Brain pericyte (primary cell): ENCODE results near the gene ASXL3.

Source experiments
- DNase-seq: peaks from one replicate; pipeline ENCODE4 v3.0.0-alpha.2; 2012; ENCODE audit warnings: low read depth, low spot score

The ASXL3 gene

DNA sequence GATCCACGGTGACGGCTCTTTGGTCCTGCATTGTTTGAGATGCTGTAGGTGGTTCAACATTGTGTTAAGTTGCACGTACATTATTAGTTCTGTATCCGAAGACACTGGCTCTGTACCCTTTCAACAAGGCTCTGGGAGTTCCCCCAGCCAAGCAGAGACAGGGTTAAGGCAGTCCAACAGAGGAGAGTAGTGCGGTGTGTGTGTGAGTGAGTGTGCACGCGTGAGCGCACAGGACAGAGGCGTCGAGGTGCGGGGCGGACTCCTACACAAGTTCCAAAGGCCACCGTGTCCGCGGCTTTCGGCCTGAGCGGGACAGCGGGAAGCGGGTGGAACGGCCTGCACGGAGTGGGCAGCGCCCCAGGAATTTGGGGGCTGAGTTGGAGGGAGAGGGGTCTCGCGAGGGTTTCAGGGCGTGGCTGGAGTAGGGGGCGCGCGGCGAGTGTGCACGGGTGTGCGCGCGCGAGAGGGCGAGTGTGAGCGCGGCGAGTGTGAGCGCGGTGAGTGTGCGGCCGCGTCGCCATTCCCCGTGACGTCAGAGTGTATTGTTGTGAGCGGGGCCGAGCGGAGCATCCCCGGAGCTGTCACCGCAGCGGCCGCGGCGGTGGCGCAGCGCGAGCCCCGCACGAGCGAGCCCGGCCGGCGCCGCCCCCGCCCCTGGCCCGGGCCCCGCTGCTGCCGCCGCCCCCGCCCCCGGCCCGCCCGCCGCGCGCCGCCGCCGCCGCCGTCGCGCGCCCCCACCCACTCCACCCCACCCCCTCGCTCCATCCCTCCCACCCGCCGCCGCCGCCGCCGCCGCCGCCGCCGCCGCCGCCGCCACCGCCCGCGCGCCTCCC, at the start of gene ASXL3:
Gene ASXL3 (plus strand): TSS at position 535 of the 833 bp plus-strand sequence. CDS start 413 bp downstream, outside the sequence.
- DNase-seq, result no peak

- DNase-seq, result no peak
These were observed 45.0 kb upstream of the ASXL3 start for GRCh38 chr18:33532978-33533377.

DNA sequence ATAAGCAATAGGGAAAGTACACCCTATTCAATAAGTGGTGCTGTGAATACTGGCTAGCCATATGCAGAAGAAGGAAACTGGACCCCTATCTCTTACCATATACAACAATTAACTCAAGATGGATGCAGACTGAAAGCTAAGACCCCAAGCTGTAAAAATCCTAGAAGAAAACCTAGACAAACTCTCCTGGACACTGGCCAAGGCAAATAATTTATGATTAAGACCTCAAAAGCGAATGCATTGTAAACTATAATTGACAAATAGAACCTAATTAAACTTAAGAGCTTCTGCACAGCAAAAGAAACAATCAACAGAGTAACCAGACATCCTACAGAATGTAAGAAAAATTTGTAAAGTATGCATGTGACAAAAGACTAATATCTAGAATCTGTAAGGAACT, 41.1 kb upstream of the ASXL3 start:
- DNase-seq, result no peak

GRCh38 chr18:33538418-33539042, 39.5 kb upstream of the ASXL3 start:
- DNase-seq, result no peak

GRCh38 chr18:33540392-33540791, 37.6 kb upstream of the ASXL3 start:
- no peak for DNase-seq

GRCh38 chr18:33541316-33541715, 36.7 kb upstream of the ASXL3 start:
- DNase-seq, result no peak

- no peak for DNase-seq
These were observed 21.2 kb upstream of the ASXL3 start for GRCh38 chr18:33556846-33557245.

- DNase-seq, result no peak
These were observed 20.3 kb upstream of the ASXL3 start for GRCh38 chr18:33557706-33558105.

DNA sequence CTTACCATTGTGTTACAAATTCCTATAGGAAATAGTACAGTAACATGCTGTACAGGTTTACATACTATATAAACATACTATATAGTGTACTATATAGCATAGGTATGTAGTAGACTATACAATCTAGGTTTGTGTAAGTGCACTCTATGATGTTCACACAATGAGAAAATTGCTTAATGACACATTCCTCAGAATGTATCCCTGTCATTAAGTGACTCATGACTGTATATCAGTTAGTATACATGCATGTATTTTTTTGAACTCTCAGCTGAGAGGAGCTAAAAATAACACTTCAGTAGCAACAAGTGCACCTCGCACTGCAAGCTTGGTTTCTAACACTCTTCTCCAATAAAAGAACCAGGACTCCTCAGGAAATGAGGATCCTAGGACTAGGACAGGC, 19.5 kb upstream of the ASXL3 start:
- no peak for DNase-seq

- DNase-seq, result no peak
These were observed 17.2 kb upstream of the ASXL3 start for GRCh38 chr18:33560686-33561370.

GRCh38 chr18:33562741-33563140, 15.3 kb upstream of the ASXL3 start:
- DNase-seq, result no peak

- no peak for DNase-seq
These were observed 10.3 kb upstream of the ASXL3 start for GRCh38 chr18:33567705-33568104.

- DNase-seq, result no peak
These were observed 5.8 kb upstream of the ASXL3 start for GRCh38 chr18:33571998-33572787.

DNA sequence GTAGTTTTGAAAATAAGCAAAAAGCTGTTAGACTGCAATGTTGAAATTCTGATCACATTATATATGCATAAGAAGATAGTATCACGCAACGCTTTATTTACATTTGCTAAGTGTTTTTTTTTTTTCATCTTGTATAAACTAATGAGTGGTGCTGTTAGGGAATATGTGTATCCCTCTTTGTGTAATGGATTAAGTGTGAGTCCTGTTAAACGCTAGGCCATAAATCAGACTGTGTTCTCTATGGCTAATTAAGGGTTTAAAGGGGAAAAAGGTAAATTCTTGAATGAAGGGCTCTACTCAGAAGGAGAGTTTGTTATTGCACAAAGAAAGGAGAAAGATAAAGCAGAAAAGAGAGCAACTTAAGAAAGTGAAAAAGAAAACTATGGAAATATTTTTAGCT, 4.8 kb upstream of the ASXL3 start:
- no peak for DNase-seq

- no peak for DNase-seq
These were observed 2.6 kb upstream of the ASXL3 start for GRCh38 chr18:33575451-33575850.

DNA sequence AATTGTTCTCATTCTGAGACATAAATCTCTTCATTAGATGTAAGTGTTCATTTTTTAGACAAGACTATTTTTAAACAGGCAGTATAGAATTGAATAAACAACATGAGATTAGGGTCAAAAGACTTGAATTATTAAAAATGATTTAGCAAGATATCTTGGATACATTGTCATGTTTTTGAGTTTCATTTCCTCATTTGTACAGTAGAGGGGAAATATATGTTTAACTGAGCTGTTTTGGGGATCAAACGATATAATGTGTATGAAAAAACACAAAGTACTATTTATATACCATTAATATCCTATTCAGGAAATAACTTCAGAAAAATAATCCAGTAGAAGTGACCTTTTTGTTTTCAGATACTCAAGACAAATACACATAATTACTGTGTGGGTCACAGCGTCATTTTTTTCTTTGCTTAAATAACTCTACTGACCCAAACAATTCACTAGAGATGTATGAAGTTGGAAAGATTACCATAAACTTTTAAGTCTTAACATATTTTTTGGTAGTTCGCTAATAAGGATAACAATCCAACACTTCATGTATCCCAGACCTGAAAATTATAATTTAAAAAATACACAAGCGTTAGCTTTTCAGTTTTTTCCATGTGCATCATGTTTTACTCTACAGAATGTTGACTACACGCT, 896 bp upstream of the ASXL3 start:
- no peak for DNase-seq

DNA sequence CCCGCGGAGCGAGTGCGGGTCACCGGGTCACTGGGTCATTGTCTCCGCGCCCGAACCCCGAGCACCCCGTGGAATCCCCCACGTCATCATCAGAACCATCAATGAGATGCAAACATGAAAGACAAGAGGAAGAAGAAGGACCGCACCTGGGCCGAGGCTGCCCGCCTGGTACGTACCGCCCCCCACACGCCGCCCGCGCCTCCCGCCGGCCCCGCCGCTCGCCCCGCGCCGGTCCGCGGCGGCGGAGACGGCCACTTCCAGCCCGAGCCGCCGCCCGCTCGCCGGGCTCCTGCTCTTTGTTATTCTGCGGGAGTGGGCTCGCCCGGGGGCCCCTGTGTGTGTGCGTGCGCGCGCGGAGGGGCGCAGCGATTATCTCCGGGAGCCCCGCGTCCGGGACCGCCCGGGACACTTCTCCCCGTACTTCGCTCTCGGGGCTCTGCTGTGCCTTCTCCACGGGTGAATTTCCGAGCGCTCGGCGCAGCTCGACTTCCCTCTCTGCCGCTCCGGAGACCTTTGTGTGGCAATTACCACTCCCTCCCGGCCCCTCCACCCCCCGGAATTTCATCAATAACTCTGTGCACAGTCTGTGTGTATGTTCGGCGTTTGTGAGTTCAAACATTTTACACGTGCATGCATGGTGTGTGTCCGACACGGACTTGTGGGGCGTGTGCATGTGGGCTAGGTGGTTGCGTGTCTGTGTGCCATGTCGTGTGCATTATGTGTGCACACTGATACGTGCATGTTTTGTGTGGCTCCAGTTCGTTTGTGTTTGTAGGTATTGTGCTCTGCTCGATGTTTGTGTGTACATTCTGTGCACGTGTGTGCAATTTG, 714 bp downstream of the ASXL3 start:
- DNase-seq, result no peak

- DNase-seq, result no peak
These were observed 1.6 kb downstream of the ASXL3 start for GRCh38 chr18:33579349-33580215.

DNA sequence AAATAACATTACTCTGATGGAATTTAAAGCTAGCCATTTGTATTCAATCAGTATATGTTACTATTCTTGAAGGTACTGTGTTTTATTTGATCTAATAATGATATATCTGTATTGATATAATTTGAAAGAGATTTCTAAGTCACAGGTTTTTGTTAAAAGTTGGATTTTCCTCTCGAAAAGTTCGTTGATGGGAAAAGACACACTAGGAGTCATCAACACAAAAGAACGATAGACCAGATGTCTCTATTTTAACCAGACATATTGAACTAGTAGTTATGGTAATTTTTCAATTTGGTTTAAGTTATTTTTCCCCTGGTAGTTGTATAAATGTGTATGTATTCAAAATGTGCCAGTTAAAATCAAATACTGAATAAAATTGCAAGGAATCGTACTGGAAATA, 2.5 kb downstream of the ASXL3 start:
- no peak for DNase-seq
